ENCODE measurements around the gene STAMBPL1. TPM values are rescaled to one million over a fixed set of nuclear protein-coding genes. Genes with fewer than 3 reads are reported as not detected.

The STAMBPL1 gene
- polyA plus RNA-seq, 1 donor from 2014 or later, result 21.9 TPM

- no peaks in the 10 kb centered on the region for H3K79me2 ChIP-seq (replicated peaks; ENCODE audit: insufficient read depth, low read length)
- H4K20me1 ChIP-seq (ENCODE audit: insufficient read depth), result no peaks in the 10 kb centered on the region
- no peak overlapping the region for H2AFZ ChIP-seq (ENCODE audit: low read depth, low read length)
- no peaks in the 10 kb centered on the region for H3K27me3 ChIP-seq (ENCODE audit: insufficient read depth, low read depth, low read length)
- TF ChIP-seq RAD21 (conservative IDR thresholded peaks at IDR 0.05), result no peak
- TF ChIP-seq MXI1 (conservative IDR thresholded peaks at IDR 0.05; ENCODE audit: poor library complexity, severe bottlenecking), result no peak
- no peak for TF ChIP-seq SMC3 (conservative IDR thresholded peaks at IDR 0.05; ENCODE audit: poor library complexity)
- no peak for TF ChIP-seq CTCF (IDR thresholded peaks at IDR 0.05; ENCODE audit: poor library complexity, severe bottlenecking)
- no peak for TF ChIP-seq TAF1 (IDR thresholded peaks at IDR 0.05; ENCODE audit: low read depth)
- peaks cover 8% of the 10 kb centered on the region for H3K36me3 ChIP-seq (ENCODE audit: insufficient read depth, low read length)
- H3K4me2 ChIP-seq (ENCODE audit: low read length), result no peak overlapping the region
- no peaks in the 10 kb centered on the region for H3K9me3 ChIP-seq (ENCODE audit: low read length)
- H3K4me3 ChIP-seq (ENCODE audit: low read length), result no peak overlapping the region
- H3K9ac ChIP-seq (ENCODE audit: low read length), result no peak overlapping the region
- no peaks in the 10 kb centered on the region for H3K9me2 ChIP-seq (ENCODE audit: insufficient read depth, low read length)
- H3F3A ChIP-seq (ENCODE audit: insufficient read depth, low read length, poor library complexity, severe bottlenecking), result no peaks in the 10 kb centered on the region
- H3K27ac ChIP-seq (ENCODE audit: low read length), result no peak overlapping the region
Observed at GRCh38 chr10:88915781-88916180, 35.7 kb downstream of the STAMBPL1 start.

- H3K36me3 ChIP-seq (ENCODE audit: insufficient read depth, low read length), result peaks cover 8% of the 10 kb centered on the region
- TF ChIP-seq POLR2AphosphoS5 (IDR thresholded peaks at IDR 0.05), result no peak
- TF ChIP-seq EP300 (conservative IDR thresholded peaks at IDR 0.05; ENCODE audit: poor library complexity, severe bottlenecking), result no peak
- no peak for TF ChIP-seq EZH2 (IDR thresholded peaks at IDR 0.05; ENCODE audit: borderline replicate concordance, insufficient read depth, low read length, poor library complexity, severe bottlenecking)
- no peak for TF ChIP-seq REST (IDR thresholded peaks at IDR 0.05; ENCODE audit: borderline replicate concordance)
- no peak for TF ChIP-seq MXI1 (conservative IDR thresholded peaks at IDR 0.05; ENCODE audit: poor library complexity, severe bottlenecking)
- TF ChIP-seq RAD21 (conservative IDR thresholded peaks at IDR 0.05), result no peak
- no peak for TF ChIP-seq TAF1 (IDR thresholded peaks at IDR 0.05; ENCODE audit: low read depth)
- TF ChIP-seq CTCF (IDR thresholded peaks at IDR 0.05; ENCODE audit: poor library complexity, severe bottlenecking), result no peak
- TF ChIP-seq SMC3 (conservative IDR thresholded peaks at IDR 0.05; ENCODE audit: poor library complexity), result no peak
- no peaks in the 10 kb centered on the region for H3K9me3 ChIP-seq (ENCODE audit: low read length)
- no peaks in the 10 kb centered on the region for H4K20me1 ChIP-seq (ENCODE audit: insufficient read depth)
- no peak overlapping the region for H3K4me3 ChIP-seq (ENCODE audit: low read length)
- no peak overlapping the region for H2AFZ ChIP-seq (ENCODE audit: low read depth, low read length)
- H3F3A ChIP-seq (ENCODE audit: insufficient read depth, low read length, poor library complexity, severe bottlenecking), result no peaks in the 10 kb centered on the region
- H3K9me2 ChIP-seq (ENCODE audit: insufficient read depth, low read length), result no peaks in the 10 kb centered on the region
- no peak overlapping the region for H3K27ac ChIP-seq (ENCODE audit: low read length)
- no peaks in the 10 kb centered on the region for H3K27me3 ChIP-seq (ENCODE audit: insufficient read depth, low read depth, low read length)
- no peak overlapping the region for H3K4me2 ChIP-seq (ENCODE audit: low read length)
- no peak overlapping the region for H3K9ac ChIP-seq (ENCODE audit: low read length)
- no peaks in the 10 kb centered on the region for H3K79me2 ChIP-seq (replicated peaks; ENCODE audit: insufficient read depth, low read length)
Observed at GRCh38 chr10:88916231-88916630, 36.2 kb downstream of the STAMBPL1 start.

All from neural cell (in vitro differentiated cells).